Mesendoderm (in vitro differentiated cells): ENCODE results near the gene STK10.

ENCODE experiments used
- DNase-seq: peaks from one replicate; pipeline ENCODE4 v3.0.0; 2013
- H2AK5ac ChIP-seq: 2 replicates; pipeline ENCODE4 v1.6.1; 2013; ENCODE audit warnings: low read length, inconsistent platforms
- H2BK120ac ChIP-seq: 2 replicates; pipeline ENCODE4 v1.6.1; 2013; ENCODE audit warnings: low read depth, mild to moderate bottlenecking, low read length, moderate library complexity, mixed read lengths
- H2BK15ac ChIP-seq: replicated peaks from 2 replicates; pipeline ENCODE4 v1.6.1; 2013; ENCODE audit warnings: low read depth, mild to moderate bottlenecking, moderate library complexity
- H2BK5ac ChIP-seq: 2 replicates; pipeline ENCODE4 v1.6.1; 2013; ENCODE audit warnings: low read length, inconsistent platforms
- H3K18ac ChIP-seq: 2 replicates; pipeline ENCODE4 v1.6.1; 2013; ENCODE audit warnings: mild to moderate bottlenecking, low read length, mixed read lengths
- H3K23ac ChIP-seq: one replicate; pipeline ENCODE4 v1.6.1; 2013; ENCODE audit warnings: low read length
- H3K27ac ChIP-seq: 2 replicates; pipeline ENCODE4 v1.5.1; 2013; ENCODE audit warnings: low read depth, mild to moderate bottlenecking, inconsistent platforms, low read length, moderate library complexity
- H3K27me3 ChIP-seq: 2 replicates; pipeline ENCODE4 v1.6.1; 2013; ENCODE audit warnings: low read length, control low read depth, mild to moderate bottlenecking, inconsistent platforms; ENCODE audit not compliant: insufficient read depth, poor library complexity
- H3K36me3 ChIP-seq: 2 replicates; pipeline ENCODE4 v1.6.1; 2013; ENCODE audit warnings: low read length, inconsistent platforms; ENCODE audit not compliant: control insufficient read depth, insufficient read depth
- H3K4ac ChIP-seq: one replicate; pipeline ENCODE4 v1.6.1; 2013; ENCODE audit warnings: low read depth, mild to moderate bottlenecking, low read length, moderate library complexity
- H3K4me1 ChIP-seq: 2 replicates; pipeline ENCODE4 v1.6.1; 2013; ENCODE audit warnings: low read depth, low read length, inconsistent platforms; ENCODE audit not compliant: control insufficient read depth
- H3K4me2 ChIP-seq: 2 replicates; pipeline ENCODE4 v1.6.1; 2013; ENCODE audit warnings: low read length
- H3K4me3 ChIP-seq: 2 replicates; pipeline ENCODE4 v1.5.1; 2013; ENCODE audit warnings: mild to moderate bottlenecking, low read length
- H3K56ac ChIP-seq: one replicate; pipeline ENCODE4 v1.6.1; 2013; ENCODE audit warnings: low read length
- H3K79me1 ChIP-seq: 2 replicates; pipeline ENCODE4 v1.6.1; 2013; ENCODE audit warnings: low read length, inconsistent platforms
- H3K79me2 ChIP-seq: 2 replicates; pipeline ENCODE4 v1.6.1; 2013; ENCODE audit warnings: mild to moderate bottlenecking, low read length; ENCODE audit not compliant: control insufficient read depth, insufficient read depth
- H3K9ac ChIP-seq: 2 replicates; pipeline ENCODE4 v1.6.1; 2013; ENCODE audit warnings: low read length, inconsistent platforms
- H4K5ac ChIP-seq: one replicate; pipeline ENCODE4 v1.6.1; 2013; ENCODE audit warnings: low read length
- H4K8ac ChIP-seq: one replicate; pipeline ENCODE4 v1.6.1; 2013; ENCODE audit warnings: low read depth, mild to moderate bottlenecking, control low read depth, low read length, moderate library complexity
- WGBS: extraction: QIAGEN DNeasy Blood & Tissue Kit; methylation state at CpG from one replicate; pipeline ENCODE4 v1.1.7; 2013; ENCODE audit warnings: low lambda C conversion rate, missing lambda C conversion rate; ENCODE audit not compliant: insufficient coverage; ENCODE audit errors: extremely low coverage; 5-methylcytosine and 5-hydroxymethylcytosine counted together

STK10 gene

GRCh38 chr5:172148381-172148780 is 39.6 kb downstream of the STK10 start:
- Histone ChIP-seq H2BK5ac (no peak overlapping the region), H3K56ac (no peak overlapping the region), H4K5ac (no peak overlapping the region), H3K18ac (no peak overlapping the region), H2BK120ac (no peak overlapping the region), H3K27me3 (no peaks in the 10 kb centered on the region), H2BK15ac (no peak overlapping the region), H3K4me2 (no peak overlapping the region), H4K8ac (no peak overlapping the region), H3K27ac (no peak overlapping the region), H3K23ac (no peak overlapping the region), H3K4ac (no peak overlapping the region), H3K79me2 (no peaks in the 10 kb centered on the region), H3K79me1 (no peaks in the 10 kb centered on the region), H3K36me3 (no peaks in the 10 kb centered on the region), H2AK5ac (no peak overlapping the region), H3K9ac (no peak overlapping the region), H3K4me1 (peaks cover 2% of the 10 kb centered on the region), H3K4me3 (no peak overlapping the region)
- WGBS = no CpG with 5 or more reads among the region's 9 CpGs
- no peak for DNase-seq

GRCh38 chr5:172147857-172148256 is 40.2 kb downstream of the STK10 start:
- H3K9ac ChIP-seq = no peak overlapping the region
- no peak overlapping the region for H3K56ac ChIP-seq
- no peak overlapping the region for H3K4me3 ChIP-seq
- no peak overlapping the region for H2BK120ac ChIP-seq
- H4K8ac ChIP-seq = no peak overlapping the region
- H3K4ac ChIP-seq = no peak overlapping the region
- no peaks in the 10 kb centered on the region for H3K36me3 ChIP-seq
- no peak overlapping the region for H2BK15ac ChIP-seq
- H4K5ac ChIP-seq = no peak overlapping the region
- H3K23ac ChIP-seq = no peak overlapping the region
- H3K4me1 ChIP-seq = peaks cover 2% of the 10 kb centered on the region
- WGBS = no CpG with 5 or more reads among the region's 10 CpGs
- H2AK5ac ChIP-seq = no peak overlapping the region
- H3K79me2 ChIP-seq = no peaks in the 10 kb centered on the region
- H3K27me3 ChIP-seq = no peaks in the 10 kb centered on the region
- no peak overlapping the region for H2BK5ac ChIP-seq
- H3K4me2 ChIP-seq = no peak overlapping the region
- H3K27ac ChIP-seq = no peak overlapping the region
- no peak overlapping the region for H3K18ac ChIP-seq
- no peak for DNase-seq
- H3K79me1 ChIP-seq = no peaks in the 10 kb centered on the region

GRCh38 chr5:172146748-172147092 is 41.3 kb downstream of the STK10 start:
- no peaks in the 10 kb centered on the region for H3K27me3 ChIP-seq
- H3K18ac ChIP-seq = no peak overlapping the region
- H4K8ac ChIP-seq = no peak overlapping the region
- no peak overlapping the region for H3K27ac ChIP-seq
- H3K56ac ChIP-seq = no peak overlapping the region
- no peak overlapping the region for H2BK5ac ChIP-seq
- H3K9ac ChIP-seq = no peak overlapping the region
- peaks cover 2% of the 10 kb centered on the region for H3K4me1 ChIP-seq
- no peak for DNase-seq
- no peaks in the 10 kb centered on the region for H3K36me3 ChIP-seq
- H3K4ac ChIP-seq = no peak overlapping the region
- no peak overlapping the region for H3K4me2 ChIP-seq
- H3K79me2 ChIP-seq = no peaks in the 10 kb centered on the region
- H2AK5ac ChIP-seq = no peak overlapping the region
- no peaks in the 10 kb centered on the region for H3K79me1 ChIP-seq
- no peak overlapping the region for H2BK120ac ChIP-seq
- WGBS = no CpG with 5 or more reads among the region's 9 CpGs
- no peak overlapping the region for H3K23ac ChIP-seq
- no peak overlapping the region for H2BK15ac ChIP-seq
- no peak overlapping the region for H4K5ac ChIP-seq
- H3K4me3 ChIP-seq = no peak overlapping the region

GRCh38 chr5:172145870-172146747 is 41.9 kb downstream of the STK10 start:
- WGBS = no CpG with 5 or more reads among the region's 21 CpGs
- Histone ChIP-seq H2AK5ac (no peak overlapping the region), H3K56ac (no peak overlapping the region), H4K8ac (no peak overlapping the region), H3K27ac (no peak overlapping the region), H3K27me3 (no peaks in the 10 kb centered on the region), H3K79me1 (no peaks in the 10 kb centered on the region), H3K36me3 (no peaks in the 10 kb centered on the region), H3K4me3 (no peak overlapping the region), H3K4ac (no peak overlapping the region), H3K4me1 (peaks cover 2% of the 10 kb centered on the region), H3K23ac (no peak overlapping the region), H2BK5ac (no peak overlapping the region), H3K9ac (no peak overlapping the region), H4K5ac (no peak overlapping the region), H3K4me2 (no peak overlapping the region), H2BK120ac (no peak overlapping the region), H3K18ac (no peak overlapping the region), H3K79me2 (no peaks in the 10 kb centered on the region), H2BK15ac (no peak overlapping the region)
- DNase-seq = peak; percentile 84

GRCh38 chr5:172144931-172145869 is 42.8 kb downstream of the STK10 start:
- H2BK5ac ChIP-seq = no peak overlapping the region
- no peaks in the 10 kb centered on the region for H3K79me1 ChIP-seq
- H2BK120ac ChIP-seq = no peak overlapping the region
- H4K5ac ChIP-seq = no peak overlapping the region
- no peaks in the 10 kb centered on the region for H3K27me3 ChIP-seq
- no peak overlapping the region for H3K4me3 ChIP-seq
- no peak overlapping the region for H3K27ac ChIP-seq
- H3K56ac ChIP-seq = no peak overlapping the region
- no peak overlapping the region for H3K4me2 ChIP-seq
- no peak overlapping the region for H2BK15ac ChIP-seq
- H3K18ac ChIP-seq = no peak overlapping the region
- no peaks in the 10 kb centered on the region for H3K79me2 ChIP-seq
- peaks cover 2% of the 10 kb centered on the region for H3K4me1 ChIP-seq
- no peak overlapping the region for H4K8ac ChIP-seq
- H3K36me3 ChIP-seq = no peaks in the 10 kb centered on the region
- H3K9ac ChIP-seq = no peak overlapping the region
- H2AK5ac ChIP-seq = no peak overlapping the region
- no CpG with 5 or more reads among the region's 15 CpGs for WGBS
- no peak for DNase-seq
- H3K4ac ChIP-seq = no peak overlapping the region
- H3K23ac ChIP-seq = peak overlapping the region; percentile 52
